Smooth muscle cell (in vitro differentiated cells): ENCODE data around the gene NPHS2. TPM values are rescaled to one million over a fixed set of nuclear protein-coding genes. Genes with fewer than 3 reads are reported as not detected.

Experiments
- DNase-seq: peaks from one replicate; lab custom pipeline; 2025; ENCODE audit not compliant: unreplicated experiment; lab: John Stamatoyannopoulos, UW
- H2AFZ ChIP-seq: fragments of 200-600 bp; sonication (generic); 2 replicates; pipeline ENCODE4 v1.6.0; 2016; ENCODE audit warnings: antibody characterized with exemption, low read depth, mild to moderate bottlenecking
- H3F3A ChIP-seq: fragments of 200-600 bp; sonication (generic); 2 replicates; pipeline ENCODE4 v1.6.0; 2017; ENCODE audit warnings: antibody characterized with exemption, low read depth
- H3K27ac ChIP-seq: fragments of 200-600 bp; sonication (generic); 2 replicates; pipeline ENCODE4 v1.5.1; 2016; ENCODE audit warnings: low read depth, mild to moderate bottlenecking
- H3K27me3 ChIP-seq: fragments of 200-600 bp; sonication (generic); 2 replicates; pipeline ENCODE4 v1.6.1; 2016; ENCODE audit warnings: low read depth, mild to moderate bottlenecking
- H3K36me3 ChIP-seq: fragments of 200-600 bp; sonication (generic); 2 replicates; pipeline ENCODE4 v1.5.1; 2016; ENCODE audit warnings: low read depth
- H3K4me1 ChIP-seq: fragments of 200-600 bp; sonication (generic); 2 replicates; pipeline ENCODE4 v1.5.1; 2016; ENCODE audit warnings: low read depth
- H3K4me2 ChIP-seq: fragments of 200-600 bp; sonication (generic); 2 replicates; pipeline ENCODE4 v1.6.0; 2016; ENCODE audit warnings: mild to moderate bottlenecking
- H3K4me3 ChIP-seq: fragments of 200-600 bp; sonication (generic); 2 replicates; pipeline ENCODE4 v1.5.1; 2016; ENCODE audit warnings: mild to moderate bottlenecking
- H3K79me2 ChIP-seq: fragments of 200-600 bp; sonication (generic); 2 replicates; pipeline ENCODE4 v1.6.0; 2016; ENCODE audit warnings: low read depth, mild to moderate bottlenecking
- H3K9ac ChIP-seq: fragments of 200-600 bp; sonication (generic); 2 replicates; pipeline ENCODE4 v1.6.0; 2016; ENCODE audit warnings: low read depth
- H3K9me3 ChIP-seq: fragments of 200-600 bp; sonication (generic); replicated peaks from 2 replicates; pipeline ENCODE4 v1.5.1; 2016; ENCODE audit warnings: low read depth
- H4K20me1 ChIP-seq: fragments of 200-600 bp; sonication (generic); 2 replicates; pipeline ENCODE4 v1.6.0; 2016; ENCODE audit warnings: low read depth
- WGBS: methylation state at CpG from one replicate; pipeline ENCODE4 v1.1.7; 2016; ENCODE audit warnings: low lambda C conversion rate; 5-methylcytosine and 5-hydroxymethylcytosine counted together
- polyA plus RNA-seq: library from polyadenylated mRNA; unstranded; fragments of >200 nt; fragmentation: Nextera tagmentation; extraction: Ambion mirVana; gene quantifications from 2 replicates; pipeline ENCODE4 v1.2.1, GENCODE V29; 2016
- total RNA-seq: library from RNA; depleted of rRNA; stranded (reverse); fragments of >200 nt; gene quantifications from 2 replicates; pipeline ENCODE4 v1.2.3, GENCODE V29; 2014
- TF ChIP-seq, protein P1 (sequence below): fragments of 200-600 bp; sonication (generic); IDR thresholded peaks from 2 replicates; pipeline ENCODE4 v1.5.1; 2017; ENCODE audit warnings: borderline replicate concordance, mild to moderate bottlenecking, antibody characterized with exemption; ENCODE audit not compliant: insufficient read depth, poor library complexity, severe bottlenecking

NPHS2 gene
- total and polyA plus RNA-seq, 2 experiments from 2014 or later = not detected

DNA sequence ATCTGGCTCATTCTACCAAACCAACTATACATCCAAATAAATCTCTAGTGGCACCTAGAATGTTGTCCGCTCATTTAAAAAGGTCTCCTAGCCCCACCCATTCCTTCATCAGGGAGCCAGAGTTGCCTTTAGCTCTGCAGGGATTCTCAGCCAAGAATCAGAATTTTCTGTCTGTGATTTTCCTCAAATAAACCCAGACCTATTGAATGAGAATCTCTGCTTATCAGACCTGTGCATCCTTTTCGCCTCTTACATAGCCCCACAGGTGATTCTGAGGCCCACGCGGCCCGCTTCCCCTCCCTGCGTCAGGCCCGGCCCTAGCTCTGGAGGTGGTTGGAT is 15.5 kb upstream of the NPHS2 start:
- TF ChIP-seq, protein P1, sequence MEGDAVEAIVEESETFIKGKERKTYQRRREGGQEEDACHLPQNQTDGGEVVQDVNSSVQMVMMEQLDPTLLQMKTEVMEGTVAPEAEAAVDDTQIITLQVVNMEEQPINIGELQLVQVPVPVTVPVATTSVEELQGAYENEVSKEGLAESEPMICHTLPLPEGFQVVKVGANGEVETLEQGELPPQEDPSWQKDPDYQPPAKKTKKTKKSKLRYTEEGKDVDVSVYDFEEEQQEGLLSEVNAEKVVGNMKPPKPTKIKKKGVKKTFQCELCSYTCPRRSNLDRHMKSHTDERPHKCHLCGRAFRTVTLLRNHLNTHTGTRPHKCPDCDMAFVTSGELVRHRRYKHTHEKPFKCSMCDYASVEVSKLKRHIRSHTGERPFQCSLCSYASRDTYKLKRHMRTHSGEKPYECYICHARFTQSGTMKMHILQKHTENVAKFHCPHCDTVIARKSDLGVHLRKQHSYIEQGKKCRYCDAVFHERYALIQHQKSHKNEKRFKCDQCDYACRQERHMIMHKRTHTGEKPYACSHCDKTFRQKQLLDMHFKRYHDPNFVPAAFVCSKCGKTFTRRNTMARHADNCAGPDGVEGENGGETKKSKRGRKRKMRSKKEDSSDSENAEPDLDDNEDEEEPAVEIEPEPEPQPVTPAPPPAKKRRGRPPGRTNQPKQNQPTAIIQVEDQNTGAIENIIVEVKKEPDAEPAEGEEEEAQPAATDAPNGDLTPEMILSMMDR = no peak
- Histone ChIP-seq H3K27me3 (peaks cover 47% of the 10 kb centered on the region), H3F3A (no peaks in the 10 kb centered on the region), H3K9me3 (no peaks in the 10 kb centered on the region), H3K36me3 (no peaks in the 10 kb centered on the region), H2AFZ (no peak overlapping the region), H3K9ac (no peak overlapping the region), H3K4me1 (no peaks in the 10 kb centered on the region), H3K27ac (no peak overlapping the region), H3K79me2 (no peaks in the 10 kb centered on the region), H3K4me2 (no peak overlapping the region), H4K20me1 (no peaks in the 10 kb centered on the region), H3K4me3 (no peak overlapping the region)
- 85% methylated on average over 7 of the region's 7 CpGs for WGBS
- no peak for DNase-seq

DNA sequence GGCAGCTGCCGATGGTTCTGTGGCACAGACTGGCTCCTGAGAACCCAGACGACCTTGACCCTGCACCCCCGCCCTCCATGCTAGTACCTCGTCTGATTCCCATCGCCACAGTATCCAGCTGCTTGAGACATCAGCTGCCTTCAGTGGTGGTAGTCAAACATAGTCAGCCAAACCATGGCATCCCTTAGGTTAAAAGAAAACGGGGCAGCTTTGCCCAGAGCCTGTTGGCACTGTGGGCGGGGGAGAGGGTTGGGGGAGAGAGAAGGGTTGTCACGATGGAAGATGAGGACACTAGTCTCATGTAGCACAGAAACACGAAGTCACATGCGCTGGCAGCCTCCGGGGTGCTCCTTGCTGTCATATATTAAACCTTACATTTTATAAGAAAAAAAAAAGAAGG is 14.9 kb upstream of the NPHS2 start:
- H2AFZ ChIP-seq = no peak overlapping the region
- DNase-seq = no peak
- H3K27me3 ChIP-seq = peaks cover 43% of the 10 kb centered on the region
- no peaks in the 10 kb centered on the region for H3K79me2 ChIP-seq
- no peaks in the 10 kb centered on the region for H3K36me3 ChIP-seq
- TF ChIP-seq, protein P1 = no peak
- no peak overlapping the region for H3K4me3 ChIP-seq
- no peak overlapping the region for H3K27ac ChIP-seq
- H3K4me1 ChIP-seq = peaks cover 4% of the 10 kb centered on the region
- WGBS = 84% methylated on average over 11 of the region's 11 CpGs
- H3K4me2 ChIP-seq = no peak overlapping the region
- H3K9me3 ChIP-seq = no peaks in the 10 kb centered on the region
- H4K20me1 ChIP-seq = no peaks in the 10 kb centered on the region
- H3F3A ChIP-seq = no peaks in the 10 kb centered on the region
- no peak overlapping the region for H3K9ac ChIP-seq

DNA sequence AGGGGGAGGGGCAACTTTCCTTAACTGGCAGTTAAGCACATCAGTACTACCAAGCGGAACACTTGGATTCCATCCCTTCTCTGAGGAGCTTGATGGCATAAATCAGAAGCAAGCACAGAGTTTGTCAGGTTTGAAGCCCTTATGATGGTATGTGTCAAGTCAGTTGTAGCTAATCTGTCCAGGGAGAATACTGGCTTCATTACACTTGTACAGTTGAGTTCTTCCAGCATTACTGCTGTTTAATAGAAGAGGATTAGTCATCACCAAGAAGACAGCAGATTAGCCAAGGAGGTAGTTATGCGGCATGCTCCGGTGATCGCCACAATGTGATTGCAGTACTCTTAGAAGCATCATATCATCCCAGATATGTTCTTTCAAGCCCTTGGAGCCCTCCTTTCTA is 13.8 kb upstream of the NPHS2 start:
- H3K36me3 ChIP-seq = no peaks in the 10 kb centered on the region
- peaks cover 33% of the 10 kb centered on the region for H3K27me3 ChIP-seq
- peaks cover 5% of the 10 kb centered on the region for H3K4me1 ChIP-seq
- H3K79me2 ChIP-seq = no peaks in the 10 kb centered on the region
- no peaks in the 10 kb centered on the region for H4K20me1 ChIP-seq
- no peaks in the 10 kb centered on the region for H3K9me3 ChIP-seq
- no peak overlapping the region for H3K4me2 ChIP-seq
- no peaks in the 10 kb centered on the region for H3F3A ChIP-seq
- TF ChIP-seq, protein P1 = no peak
- 86% methylated on average over 4 of the region's 4 CpGs for WGBS
- no peak overlapping the region for H3K9ac ChIP-seq
- no peak for DNase-seq
- H3K4me3 ChIP-seq = no peak overlapping the region
- no peak overlapping the region for H3K27ac ChIP-seq
- H2AFZ ChIP-seq = no peak overlapping the region

DNA sequence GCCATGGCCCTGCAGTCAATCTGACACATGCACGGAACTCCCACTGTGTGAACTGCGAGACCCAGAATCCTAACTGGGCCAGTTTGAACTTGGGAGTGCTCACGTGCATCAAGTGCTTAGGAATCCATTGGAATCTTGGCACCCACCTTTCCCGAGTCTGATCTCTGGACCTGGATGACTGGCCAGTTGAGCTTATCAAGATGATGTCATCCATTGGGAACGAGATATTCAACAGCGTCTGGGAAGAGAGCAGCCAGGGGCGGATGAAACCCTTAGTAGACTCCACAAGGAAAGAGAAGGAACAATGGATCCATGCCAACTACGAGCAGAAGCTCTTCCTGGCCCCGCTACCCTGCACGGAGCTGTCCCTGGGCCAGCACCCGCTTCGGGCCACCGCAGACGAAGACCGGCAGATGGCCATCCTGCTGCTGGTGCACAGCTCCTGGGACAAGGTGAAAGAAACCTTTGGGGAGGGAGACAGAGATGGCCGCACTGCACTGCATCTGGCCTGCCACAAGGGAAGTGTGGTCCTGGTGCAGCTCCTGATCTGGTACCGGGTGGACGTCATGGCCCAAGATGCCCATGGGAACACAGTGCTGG is 12.8 kb upstream of the NPHS2 start:
- H4K20me1 ChIP-seq = no peaks in the 10 kb centered on the region

More for the DNA sequence above, 12.8 kb upstream of the NPHS2 start:
- no peak overlapping the region for H3K9ac ChIP-seq
- peaks cover 23% of the 10 kb centered on the region for H3K27me3 ChIP-seq
- DNase-seq = no peak
- H3K4me2 ChIP-seq = no peak overlapping the region
- H3F3A ChIP-seq = no peaks in the 10 kb centered on the region
- no peak overlapping the region for H3K4me3 ChIP-seq
- H3K4me1 ChIP-seq = peaks cover 5% of the 10 kb centered on the region
- WGBS = 92% methylated on average over 18 of the region's 18 CpGs
- no peak overlapping the region for H2AFZ ChIP-seq
- no peaks in the 10 kb centered on the region for H3K79me2 ChIP-seq
- TF ChIP-seq, protein P1 = no peak
- no peaks in the 10 kb centered on the region for H3K9me3 ChIP-seq
- no peak overlapping the region for H3K27ac ChIP-seq
- no peaks in the 10 kb centered on the region for H3K36me3 ChIP-seq
